GM21515 (cell line): Measurements from ENCODE around the gene FLRT1.

ENCODE experiments used
- ATAC-seq: cut with Tn5 transposase; IDR thresholded peaks from one replicate; pipeline ENCODE4 v1.9.1; 2021; ENCODE audit not compliant: unreplicated experiment

Gene FLRT1, protein sequence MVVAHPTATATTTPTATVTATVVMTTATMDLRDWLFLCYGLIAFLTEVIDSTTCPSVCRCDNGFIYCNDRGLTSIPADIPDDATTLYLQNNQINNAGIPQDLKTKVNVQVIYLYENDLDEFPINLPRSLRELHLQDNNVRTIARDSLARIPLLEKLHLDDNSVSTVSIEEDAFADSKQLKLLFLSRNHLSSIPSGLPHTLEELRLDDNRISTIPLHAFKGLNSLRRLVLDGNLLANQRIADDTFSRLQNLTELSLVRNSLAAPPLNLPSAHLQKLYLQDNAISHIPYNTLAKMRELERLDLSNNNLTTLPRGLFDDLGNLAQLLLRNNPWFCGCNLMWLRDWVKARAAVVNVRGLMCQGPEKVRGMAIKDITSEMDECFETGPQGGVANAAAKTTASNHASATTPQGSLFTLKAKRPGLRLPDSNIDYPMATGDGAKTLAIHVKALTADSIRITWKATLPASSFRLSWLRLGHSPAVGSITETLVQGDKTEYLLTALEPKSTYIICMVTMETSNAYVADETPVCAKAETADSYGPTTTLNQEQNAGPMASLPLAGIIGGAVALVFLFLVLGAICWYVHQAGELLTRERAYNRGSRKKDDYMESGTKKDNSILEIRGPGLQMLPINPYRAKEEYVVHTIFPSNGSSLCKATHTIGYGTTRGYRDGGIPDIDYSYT

DNA sequence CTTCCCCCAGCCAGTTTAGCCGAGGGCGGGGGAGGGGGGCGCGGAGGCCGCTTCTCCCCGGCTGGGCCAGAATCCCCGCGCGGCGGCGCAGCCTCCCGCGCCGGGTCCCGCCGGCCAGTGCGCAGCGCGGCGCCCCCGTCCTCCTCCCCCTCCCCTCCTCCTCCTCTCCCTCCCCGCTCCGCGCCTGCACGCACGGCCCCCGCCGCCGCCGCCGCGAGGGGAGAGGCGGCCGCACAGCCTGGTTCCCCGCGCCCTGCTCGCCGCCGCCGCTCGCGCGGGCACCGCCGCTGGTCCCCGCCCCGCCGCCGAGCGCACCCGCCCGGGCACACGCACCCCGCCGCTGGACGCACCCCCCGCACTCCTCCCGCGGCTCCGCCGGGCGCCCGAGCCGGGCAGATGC lies at the start of gene FLRT1:
Gene FLRT1, plus strand, starts transcription at position 356 of the 400 bp plus-strand sequence. CDS start 80,337 bp downstream, outside the sequence.
- no peak for ATAC-seq

DNA sequence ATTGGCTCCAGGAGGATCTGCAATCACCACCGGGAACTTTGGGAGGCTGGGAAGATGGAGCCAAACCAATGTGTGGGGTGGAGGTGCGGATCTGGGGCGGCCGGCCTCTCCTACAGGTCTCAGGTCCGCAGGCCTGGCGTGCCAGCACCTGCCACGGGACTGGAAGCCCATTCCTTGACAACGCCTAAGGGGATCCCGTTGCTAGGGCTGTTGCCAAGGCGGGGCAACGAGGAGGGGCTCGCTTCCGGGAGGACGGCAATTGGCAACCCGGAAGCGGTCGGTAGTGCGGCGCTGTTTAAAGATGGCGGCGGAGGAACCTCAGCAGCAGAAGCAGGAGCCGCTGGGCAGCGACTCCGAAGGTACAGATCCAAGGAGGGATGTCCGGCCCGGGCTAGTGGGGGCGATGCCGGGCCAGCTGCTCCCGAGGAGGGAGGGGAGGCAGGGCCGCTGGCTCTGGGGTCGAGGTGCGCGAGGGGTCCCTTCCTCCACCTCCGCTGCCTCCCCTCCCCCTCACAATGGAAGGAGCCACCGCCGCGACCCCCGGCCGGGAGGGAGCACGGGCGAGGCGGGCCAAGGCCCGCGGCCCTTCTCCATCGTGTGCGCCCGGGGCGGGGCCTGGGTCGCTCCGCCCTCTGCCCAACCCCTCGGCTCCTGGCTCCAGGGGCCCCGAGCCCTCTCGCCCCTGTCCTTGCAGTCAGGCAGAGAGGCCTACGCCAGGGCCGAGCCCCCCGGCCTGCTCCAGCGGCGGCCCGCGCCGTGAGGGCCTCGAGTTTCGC lies 49.4 kb upstream of the FLRT1 start, which contains the start of gene OTUB1:
Gene OTUB1, plus strand, starts transcription at position 283 of the 776 bp plus-strand sequence. Its CDS starts 19 bp downstream, at position 302.
- peak; percentile 86 for ATAC-seq

DNA sequence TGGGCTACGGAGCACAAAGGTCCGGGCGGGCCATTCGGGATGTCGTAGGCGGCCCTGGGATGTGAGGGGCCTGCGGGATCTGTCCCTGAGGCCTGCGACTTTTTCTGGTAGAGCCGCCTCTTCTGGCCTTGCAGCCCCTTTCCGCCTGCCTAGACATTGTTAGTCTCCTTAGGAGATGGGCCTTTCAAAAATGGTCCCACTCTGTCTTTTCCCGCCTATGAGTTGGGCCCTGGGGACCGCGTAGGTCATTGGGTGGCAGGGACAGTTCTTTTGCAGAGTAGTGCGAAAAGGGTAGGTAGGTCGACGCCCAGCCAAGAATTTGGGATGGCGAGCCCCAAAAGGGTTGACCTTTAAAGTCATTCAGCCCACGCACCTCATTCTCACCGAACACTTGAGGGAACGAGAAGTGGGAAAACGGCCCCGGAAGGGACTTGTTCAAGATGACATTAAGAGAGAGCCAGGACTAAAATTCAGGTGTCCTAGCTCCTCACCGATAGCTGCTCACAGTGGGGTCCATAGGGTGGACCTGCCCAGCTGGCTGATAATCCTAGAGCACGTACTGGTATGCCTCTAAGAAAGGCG lies 48.7 kb upstream of the FLRT1 start:
- ATAC-seq: no peak

DNA sequence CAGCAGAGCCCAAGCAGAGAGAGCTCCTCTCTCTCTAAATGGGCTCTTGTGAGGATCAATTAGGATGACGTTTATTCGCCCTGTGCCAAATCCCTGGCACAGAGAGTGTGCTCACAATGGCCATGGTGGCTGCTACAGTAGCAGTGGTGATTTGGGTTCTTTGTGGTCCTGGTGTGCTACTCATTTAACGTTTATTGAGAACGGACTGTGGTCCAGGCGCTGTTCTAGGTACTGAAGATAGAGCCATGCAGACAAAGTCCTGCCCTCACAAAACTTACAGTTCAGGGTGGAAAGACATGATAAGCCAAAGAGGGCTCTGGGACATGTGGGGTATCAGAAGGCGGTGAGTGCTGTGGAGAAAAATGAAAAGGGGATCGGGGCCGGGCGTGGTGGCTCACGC lies 44.2 kb upstream of the FLRT1 start:
- no peak for ATAC-seq

DNA sequence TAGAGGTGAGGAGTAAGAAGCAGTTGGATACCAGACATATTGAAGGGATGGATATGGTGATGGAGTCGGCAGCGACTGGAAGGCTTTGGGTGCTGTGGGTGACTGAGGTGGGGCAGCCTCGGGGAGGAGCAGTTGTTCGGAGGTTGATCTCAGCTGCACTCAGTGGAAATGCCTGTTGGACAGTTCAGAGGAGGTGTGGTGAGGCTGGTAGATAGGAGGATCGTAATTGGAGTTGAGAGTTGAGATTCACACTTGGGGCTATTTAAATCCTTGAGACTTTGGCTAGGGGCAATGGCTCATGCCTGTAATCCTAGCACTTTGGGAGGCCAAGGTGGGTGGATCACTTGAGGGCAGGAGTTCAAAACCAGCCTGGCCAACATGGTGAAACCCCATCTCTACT lies 42.6 kb upstream of the FLRT1 start:
- ATAC-seq: no peak

DNA sequence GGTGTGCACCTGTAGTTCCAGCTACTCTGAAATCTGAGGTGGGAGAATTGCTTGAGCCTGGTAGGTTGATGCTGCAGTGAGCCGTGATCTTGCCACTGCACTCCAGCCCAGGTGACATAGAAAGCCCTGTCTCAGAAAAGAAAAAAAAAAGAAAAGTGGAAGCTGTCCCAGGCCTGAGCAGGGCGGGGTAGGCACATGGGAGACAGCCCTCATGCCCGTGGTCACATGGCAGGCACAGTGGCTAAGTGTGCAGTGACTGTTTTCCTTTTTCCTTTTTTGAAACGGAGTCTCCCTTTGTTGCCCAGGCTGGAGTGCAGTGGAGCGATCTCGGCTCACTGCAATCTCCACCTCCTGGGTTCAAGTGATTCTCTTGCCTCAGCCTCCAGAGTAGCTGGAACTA lies 41.7 kb upstream of the FLRT1 start:
- ATAC-seq: no peak

DNA sequence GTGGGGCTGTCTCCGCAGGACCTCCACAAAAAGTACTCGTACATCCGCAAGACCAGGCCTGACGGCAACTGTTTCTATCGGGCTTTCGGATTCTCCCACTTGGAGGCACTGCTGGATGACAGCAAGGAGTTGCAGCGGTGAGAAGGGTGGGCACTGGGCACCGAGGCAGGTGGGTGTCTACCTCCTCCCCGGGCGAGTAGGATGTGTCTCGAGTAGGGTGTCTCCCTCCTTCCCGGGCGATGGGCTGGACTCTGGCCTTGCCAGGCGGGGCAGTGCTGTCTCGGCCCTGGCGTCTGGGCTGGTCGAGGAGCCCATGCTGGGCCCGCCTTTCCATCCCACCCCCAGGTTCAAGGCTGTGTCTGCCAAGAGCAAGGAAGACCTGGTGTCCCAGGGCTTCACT lies 39.2 kb upstream of the FLRT1 start:
- no peak for ATAC-seq

DNA sequence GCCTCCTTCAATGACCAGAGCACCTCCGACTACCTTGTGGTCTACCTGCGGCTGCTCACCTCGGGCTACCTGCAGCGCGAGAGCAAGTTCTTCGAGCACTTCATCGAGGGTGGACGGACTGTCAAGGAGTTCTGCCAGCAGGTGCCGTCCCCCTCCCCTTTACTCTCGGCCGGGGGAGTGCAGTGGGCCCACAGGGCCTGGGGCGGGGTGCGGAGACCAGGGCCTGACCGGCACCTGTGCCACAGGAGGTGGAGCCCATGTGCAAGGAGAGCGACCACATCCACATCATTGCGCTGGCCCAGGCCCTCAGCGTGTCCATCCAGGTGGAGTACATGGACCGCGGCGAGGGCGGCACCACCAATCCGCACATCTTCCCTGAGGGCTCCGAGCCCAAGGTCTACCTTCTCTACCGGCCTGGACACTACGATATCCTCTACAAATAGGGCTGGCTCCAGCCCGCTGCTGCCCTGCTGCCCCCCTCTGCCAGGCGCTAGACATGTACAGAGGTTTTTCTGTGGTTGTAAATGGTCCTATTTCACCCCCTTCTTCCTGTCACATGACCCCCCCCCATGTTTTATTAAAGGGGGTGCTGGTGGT lies 38.5 kb upstream of the FLRT1 start:
- ATAC-seq: no peak

DNA sequence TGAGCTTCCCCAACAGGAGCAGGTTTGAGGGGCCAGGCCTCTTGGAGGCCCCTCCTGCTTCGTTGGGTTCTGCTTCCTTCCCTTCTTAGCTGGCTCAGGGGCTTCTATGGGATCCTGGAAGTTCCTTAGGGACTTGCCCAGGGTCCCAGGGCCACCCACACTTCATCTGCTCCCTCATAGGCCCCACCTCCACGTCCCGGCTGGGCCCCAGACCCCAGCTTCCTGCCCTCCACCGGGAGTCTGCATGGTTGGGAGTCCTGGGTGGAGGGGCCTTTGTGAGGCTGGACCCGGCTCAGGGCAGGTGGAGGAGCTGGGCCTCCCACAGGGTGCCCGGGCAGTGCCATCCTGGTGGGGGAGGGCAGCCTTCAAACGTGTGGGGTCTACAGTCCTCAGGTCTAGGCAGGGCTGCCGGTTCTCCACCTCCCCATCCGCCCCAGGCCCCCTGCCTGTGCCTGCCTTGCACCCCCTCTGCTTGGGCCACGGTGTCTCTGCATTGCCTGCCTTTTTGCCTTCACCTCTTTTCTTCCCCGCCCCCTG lies 37.9 kb upstream of the FLRT1 start:
- no peak for ATAC-seq

DNA sequence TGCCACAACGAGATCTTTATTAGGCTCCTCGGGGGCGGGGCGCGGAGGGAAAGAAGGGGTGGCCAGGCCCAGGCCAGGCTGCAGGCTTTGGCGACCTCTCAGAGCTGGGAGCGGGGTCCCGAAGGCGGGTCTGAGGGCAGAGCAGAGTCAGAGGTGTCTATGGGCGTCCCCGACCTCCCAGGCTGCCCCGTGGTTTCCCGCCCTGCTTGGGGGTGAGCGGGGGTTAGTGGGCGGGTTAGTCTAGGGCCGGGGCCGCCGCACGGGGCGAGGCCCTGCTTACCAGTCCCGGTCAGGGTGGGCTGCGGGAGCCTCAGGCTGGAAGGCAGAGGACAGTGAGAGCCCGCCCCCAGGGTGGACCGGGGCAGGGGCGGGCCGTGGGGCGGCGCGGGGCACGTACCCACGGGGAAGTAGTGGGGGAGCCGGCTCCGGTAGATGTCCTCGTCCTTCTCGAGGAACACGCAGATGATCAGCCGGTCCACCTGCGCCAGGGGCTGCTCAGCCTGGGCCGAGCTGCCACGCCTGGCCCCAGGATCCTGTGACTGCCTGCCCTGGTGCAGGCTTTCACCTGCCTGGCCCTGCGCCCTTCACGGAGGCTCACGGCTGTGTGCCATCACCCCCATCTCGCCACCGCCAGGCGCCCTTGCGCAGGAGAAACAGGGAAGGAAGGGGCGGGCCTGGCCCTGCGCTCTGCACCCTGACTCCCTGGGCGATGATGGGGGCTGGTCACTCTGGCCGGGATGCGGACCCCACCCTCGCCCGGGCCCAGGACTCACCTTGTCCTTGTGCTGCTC lies 37.0 kb upstream of the FLRT1 start:
- no peak for ATAC-seq

DNA sequence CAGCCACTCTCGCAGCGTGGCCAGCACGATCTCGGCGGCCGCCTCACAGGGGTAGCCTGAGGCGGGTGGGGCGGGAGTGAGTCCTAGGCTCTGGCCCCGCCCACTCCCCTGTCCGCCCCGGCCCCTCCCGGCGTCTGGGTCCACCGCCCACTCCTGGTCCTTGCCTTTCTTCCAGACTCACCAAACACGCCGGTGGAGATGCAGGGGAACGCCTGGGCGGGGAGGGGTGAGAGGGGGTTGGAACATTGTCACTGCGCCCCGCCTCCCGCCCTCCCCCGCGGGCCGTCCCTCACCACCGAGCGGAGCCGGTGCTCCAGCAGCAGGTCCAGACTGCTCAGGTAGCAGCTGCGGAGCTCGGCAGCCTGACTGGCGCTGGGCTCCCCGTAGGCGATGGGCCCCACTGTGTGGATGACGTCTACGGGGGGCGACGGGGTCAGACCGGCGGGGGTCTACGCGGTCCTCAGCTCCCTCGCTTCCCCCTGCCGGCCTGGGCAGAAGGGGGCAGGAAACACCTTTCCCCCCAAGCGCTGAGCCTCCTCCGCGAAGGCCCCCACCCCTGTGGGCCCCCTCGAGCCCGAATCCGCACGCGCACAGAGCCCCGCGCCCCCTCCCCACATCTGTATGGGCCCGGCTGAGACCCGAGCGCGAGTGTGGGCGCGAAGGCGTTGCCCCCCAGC lies 36.2 kb upstream of the FLRT1 start:
- no peak for ATAC-seq

DNA sequence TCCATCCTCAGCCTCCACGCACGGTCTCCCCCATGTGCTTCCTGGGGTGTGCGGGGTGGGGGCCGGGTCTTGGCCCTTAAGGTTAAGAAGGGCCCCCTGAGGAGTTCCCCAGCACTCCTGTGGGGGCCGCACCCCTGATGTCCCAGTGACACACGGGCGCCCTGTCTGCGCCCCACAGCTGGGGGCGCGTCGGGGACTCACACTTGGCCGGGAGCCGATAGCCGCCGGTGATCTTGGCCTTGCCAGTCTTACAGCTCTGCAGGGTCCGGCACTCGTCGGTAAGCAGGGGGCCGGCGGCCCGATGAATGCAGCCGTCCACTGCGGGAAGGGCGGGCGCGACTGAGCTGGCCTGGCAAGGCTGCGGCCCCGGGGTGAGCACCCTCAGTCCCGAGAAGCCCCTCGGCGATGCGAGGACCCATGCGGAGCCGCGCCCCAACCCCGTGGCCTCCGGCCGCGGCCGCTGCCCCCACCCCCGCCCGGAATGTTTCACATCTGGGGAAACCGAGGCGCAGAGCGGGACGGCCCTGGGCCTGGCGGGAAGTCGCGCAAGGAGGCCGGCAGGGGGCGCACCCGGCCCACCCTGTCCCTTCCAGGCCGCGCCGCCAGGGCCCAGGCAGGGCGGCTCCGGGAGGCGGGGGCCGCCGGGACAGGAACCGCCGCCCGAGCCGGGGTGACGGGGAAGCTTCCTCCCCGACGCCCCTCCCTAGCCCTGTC lies 35.5 kb upstream of the FLRT1 start:
- ATAC-seq: no peak

DNA sequence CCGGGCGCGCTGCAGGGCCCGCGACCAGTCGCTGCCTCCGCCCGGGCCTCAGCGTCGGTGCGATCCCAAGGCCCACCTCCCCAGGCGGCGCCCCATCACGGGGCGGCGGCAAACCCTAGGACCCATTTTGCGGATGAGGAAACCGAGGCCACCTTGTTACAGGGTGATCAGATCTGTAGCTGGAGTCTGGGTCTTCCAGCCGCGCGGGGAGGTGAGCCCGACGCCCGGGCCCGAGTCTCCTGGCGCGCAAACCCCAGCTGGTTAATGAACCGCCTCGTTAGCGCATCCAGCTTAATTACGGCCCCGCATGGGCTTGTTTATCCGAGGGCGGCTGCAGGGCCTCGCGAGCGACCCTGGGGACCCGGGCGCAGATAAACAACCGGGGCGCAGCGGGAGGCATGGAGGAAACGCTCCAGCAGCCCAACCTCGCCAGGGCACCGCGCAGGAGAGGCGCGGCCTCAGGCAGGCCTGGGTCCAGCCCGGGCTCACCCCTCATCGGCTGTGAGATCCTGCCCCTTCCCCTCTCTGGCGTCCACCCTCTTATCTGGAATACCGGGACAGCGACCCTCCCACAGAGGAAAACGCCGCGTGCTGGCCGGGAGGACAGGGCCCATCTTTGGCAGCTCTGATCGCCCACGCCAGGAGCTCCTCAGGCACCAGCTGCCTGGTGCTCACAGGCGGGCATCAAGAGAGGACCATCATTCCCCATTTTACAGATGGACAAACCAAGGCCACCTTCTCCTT lies 34.8 kb upstream of the FLRT1 start:
- ATAC-seq: no peak

DNA sequence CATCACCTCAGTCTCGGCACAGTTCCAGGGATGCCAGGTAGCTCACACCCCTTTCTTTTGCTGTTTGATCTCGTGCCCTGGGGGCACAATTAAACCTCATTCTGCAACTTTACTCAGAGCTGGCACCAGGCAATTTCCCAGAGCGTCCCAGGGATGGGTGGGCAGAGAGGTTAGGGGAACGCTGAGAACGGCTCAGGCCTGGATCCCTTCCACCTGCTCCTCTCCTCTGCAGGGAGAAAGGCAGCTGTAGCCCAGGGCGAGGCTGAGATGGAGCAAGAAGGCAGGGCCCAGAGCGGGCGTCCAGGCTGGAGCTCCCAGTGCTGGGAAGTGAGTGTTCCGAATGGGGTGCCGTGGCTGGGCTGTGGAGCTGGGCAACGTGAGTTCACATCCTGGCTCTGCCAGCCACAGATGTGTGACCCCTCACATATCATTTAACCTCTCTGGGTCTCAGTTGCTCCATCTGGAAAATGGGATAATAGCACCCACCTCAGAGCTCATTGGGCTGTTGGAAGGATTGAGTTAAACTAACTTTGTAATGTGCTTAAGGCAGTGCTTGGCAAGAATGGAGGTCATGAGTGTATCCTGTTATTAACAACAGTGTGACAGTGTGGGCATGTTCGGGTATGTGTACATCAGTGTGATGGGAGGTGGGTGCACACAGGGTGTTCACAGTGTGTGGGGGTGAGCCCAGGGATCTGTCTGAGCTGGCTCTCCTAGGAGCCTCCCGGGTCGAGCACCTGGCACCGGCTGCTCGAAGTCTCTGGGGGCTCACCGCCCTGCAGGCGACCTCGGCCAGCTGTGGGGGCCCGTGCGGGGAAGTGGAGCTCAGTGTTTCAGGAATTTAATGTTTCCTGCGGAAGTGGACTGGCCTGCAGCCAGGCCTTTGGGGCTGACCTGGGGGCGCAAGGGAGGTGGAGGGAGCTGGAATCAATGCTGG lies 34.0 kb upstream of the FLRT1 start:
- no peak for ATAC-seq

DNA sequence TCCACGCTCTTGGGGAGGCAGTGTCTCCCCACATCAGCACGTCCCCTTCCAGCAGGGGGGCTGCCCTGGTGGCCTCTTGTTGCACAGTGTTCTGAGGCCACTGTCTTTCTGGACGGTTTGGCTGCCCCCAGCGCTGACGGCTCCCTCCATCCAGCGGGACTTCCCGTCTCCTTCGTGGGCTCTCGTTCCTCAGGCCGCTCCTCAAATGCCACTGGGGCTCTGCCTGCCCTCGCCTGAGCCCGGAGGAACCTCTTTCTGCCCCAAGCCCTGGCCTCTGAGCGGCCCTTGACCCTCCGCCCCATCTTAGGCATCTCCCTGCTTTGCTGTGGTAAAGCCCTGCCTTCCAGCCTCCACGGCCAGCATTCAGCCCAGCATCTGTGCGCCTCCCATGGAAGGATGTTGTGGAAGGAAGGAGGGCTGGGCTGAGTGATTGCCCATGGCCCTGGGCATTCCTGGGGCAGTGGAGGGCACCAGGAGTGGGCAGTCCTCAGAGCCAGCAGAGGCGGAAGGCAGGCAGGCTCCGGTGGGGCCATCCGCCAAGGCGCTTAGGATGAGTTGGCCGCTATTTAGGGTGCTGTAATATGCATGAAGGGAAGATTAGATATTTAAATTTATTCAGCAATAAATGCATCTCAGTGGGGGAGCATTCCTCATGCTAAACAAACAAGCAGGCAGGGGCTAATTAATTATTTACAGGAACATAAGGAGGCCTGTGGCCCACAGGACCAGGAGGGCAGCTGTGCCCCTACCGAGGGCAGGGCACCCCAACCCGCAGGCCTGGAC lies 31.7 kb upstream of the FLRT1 start:
- ATAC-seq: no peak

DNA sequence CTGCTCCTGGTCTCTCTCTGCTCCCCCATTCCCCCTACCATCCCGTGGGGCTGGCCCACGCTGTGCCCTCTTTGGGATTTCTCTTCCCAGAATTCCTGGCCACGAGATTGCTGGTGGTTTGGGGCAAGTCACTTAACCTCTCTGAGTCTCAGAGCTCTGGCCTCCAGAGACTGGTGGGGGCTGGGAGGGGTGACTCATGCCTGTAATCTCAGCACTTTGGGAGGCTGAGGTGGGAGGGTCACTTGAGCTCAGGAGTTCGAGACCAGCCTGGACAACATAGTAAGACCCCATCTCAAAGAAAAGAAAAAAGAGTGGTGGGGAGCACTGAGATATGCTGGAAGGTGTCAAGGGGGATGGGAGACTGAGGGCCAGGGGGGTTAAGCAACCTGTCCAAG lies 31.1 kb upstream of the FLRT1 start:
- ATAC-seq: no peak
